ACC112 (cell line): ENCODE data around the gene CXCL9.
"Not testable (repeated sequence)": the region's sequence is repeated elsewhere in the genome, so short reads cannot be mapped to it uniquely, and the experiment has no call there.

ENCODE experiments used
- H2AFZ ChIP-seq: fragments of 200-600 bp; sonication (generic); one replicate; pipeline ENCODE4 v1.6.0; 2017; ENCODE audit warnings: antibody characterized with exemption, low read length; ENCODE audit not compliant: unreplicated experiment
- H3K27ac ChIP-seq: fragments of 200-600 bp; sonication (generic); 2 replicates; pipeline ENCODE4 v1.5.1; 2014; ENCODE audit warnings: low read depth, mild to moderate bottlenecking, antibody characterized with exemption, low read length, moderate library complexity
- H3K27me3 ChIP-seq: fragments of 200-600 bp; sonication (generic); 2 replicates; pipeline ENCODE4 v1.6.1; 2014; ENCODE audit warnings: mild to moderate bottlenecking, antibody characterized with exemption, low read length, moderate library complexity, mixed read lengths; ENCODE audit not compliant: insufficient read depth
- H3K36me3 ChIP-seq: fragments of 200-600 bp; sonication (generic); 2 replicates; pipeline ENCODE4 v1.6.1; 2016; ENCODE audit warnings: mild to moderate bottlenecking, antibody characterized with exemption, low read length, moderate library complexity, mixed read lengths; ENCODE audit not compliant: insufficient read depth
- H3K4me1 ChIP-seq: fragments of 200-600 bp; sonication (generic); one replicate; pipeline ENCODE4 v1.6.1; 2016; ENCODE audit warnings: low read length, mixed read lengths; ENCODE audit not compliant: insufficient read depth, unreplicated experiment, control insufficient read depth
- H3K4me3 ChIP-seq: fragments of 200-600 bp; sonication (generic); 2 replicates; pipeline ENCODE4 v1.5.1; 2014; ENCODE audit warnings: mild to moderate bottlenecking, low read depth, low read length
- H3K79me2 ChIP-seq: fragments of 200-600 bp; sonication (generic); one replicate; pipeline ENCODE4 v1.6.0; 2016; ENCODE audit warnings: low read length; ENCODE audit not compliant: control insufficient read depth, unreplicated experiment, insufficient read depth

CXCL9 gene

DNA sequence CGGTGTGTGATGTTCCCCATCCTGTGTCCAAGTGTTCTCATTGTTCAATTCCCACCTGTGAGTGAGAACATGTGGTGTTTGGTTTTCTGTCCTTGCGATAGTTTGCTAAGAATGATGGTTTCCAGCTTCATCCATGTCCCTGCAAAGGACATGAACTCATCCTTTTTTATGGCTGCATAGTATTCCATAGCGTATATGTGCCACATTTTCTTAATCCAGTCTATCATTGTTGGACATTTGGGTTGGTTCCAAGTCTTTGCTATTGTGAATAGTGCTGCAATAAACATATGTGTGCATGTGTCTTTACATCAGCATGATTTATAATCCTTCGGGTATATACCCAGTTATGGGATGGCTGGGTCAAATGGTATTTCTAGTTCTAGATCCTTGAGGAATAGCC, 45.2 kb downstream of the CXCL9 start:
- not testable (repeated sequence) for H3K79me2 ChIP-seq, H3K27ac ChIP-seq, H3K4me3 ChIP-seq, H2AFZ ChIP-seq, H3K27me3 ChIP-seq, H3K4me1 ChIP-seq
- H3K36me3 ChIP-seq = peaks cover 60% of the 10 kb centered on the region

DNA sequence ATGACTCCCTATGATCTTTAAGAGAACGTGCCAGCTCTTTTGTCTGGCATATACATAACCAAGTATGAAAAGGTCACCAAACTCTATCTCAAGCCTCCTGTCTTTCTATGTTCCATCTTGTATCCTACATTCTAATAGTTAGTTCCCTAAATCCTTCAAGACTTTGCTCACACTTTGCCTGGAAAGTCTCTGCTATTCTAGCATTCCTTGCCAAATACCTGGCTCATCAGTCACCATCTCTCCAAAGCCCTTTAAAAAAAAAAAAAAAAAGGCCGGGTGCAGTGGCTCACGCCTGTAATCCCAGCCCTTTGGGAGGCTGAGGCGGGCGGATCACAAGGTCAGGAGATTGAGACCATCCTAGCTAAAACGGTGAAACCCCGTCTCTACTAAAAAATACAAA, 48.8 kb downstream of the CXCL9 start:
- not testable (repeated sequence) for H3K4me3 ChIP-seq, H3K27ac ChIP-seq, H3K27me3 ChIP-seq, H3K4me1 ChIP-seq, H2AFZ ChIP-seq, H3K79me2 ChIP-seq
- peaks cover 48% of the 10 kb centered on the region for H3K36me3 ChIP-seq

DNA sequence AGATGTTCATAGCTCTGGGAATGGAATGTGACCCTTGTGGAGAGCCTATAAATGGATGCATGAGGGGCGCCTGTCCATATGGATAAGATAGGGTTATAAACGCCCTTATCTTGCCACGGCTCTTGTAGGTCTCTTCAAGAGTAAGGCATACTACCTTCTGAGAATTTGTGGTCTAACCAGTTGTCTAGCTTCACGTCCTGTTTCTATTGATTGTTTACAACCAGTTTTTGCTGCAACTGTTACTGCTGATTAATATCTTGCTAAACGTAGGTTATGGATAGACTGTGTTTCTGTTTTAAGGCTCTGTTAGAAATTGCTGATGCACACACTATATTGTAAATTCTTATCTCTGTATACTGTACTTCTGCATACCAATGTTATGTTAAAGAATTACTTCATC, 52.5 kb downstream of the CXCL9 start:
- not testable (repeated sequence) for H2AFZ ChIP-seq, H3K4me1 ChIP-seq, H3K79me2 ChIP-seq, H3K27me3 ChIP-seq, H3K27ac ChIP-seq, H3K4me3 ChIP-seq
- peaks cover 58% of the 10 kb centered on the region for H3K36me3 ChIP-seq

DNA sequence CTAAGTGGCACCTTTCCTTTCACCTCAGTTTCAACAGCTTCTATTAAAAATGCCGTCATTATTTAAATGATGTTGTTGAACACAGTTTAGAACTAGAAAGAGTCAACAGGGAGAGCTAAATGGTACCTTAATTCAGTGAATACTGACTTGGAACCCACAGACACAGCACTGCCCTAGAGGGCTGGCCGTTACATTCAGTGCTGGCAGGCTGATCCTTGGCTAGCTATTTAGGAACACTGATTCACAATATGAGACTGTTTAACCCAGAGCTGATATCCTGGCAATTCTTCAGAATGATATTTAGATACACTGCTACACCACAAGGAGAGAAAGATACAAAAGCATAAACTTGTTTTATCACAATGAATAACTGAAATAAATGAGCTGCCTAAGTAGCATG, 53.8 kb downstream of the CXCL9 start:
- Histone ChIP-seq H3K4me1 (no peaks in the 10 kb centered on the region), H2AFZ (no peak overlapping the region), H3K27me3 (no peaks in the 10 kb centered on the region), H3K4me3 (no peak overlapping the region), H3K27ac (no peak overlapping the region), H3K36me3 (peaks cover 59% of the 10 kb centered on the region), H3K79me2 (no peaks in the 10 kb centered on the region)
